Measurements from ENCODE around the gene MYCN.

Gene MYCN

DNA sequence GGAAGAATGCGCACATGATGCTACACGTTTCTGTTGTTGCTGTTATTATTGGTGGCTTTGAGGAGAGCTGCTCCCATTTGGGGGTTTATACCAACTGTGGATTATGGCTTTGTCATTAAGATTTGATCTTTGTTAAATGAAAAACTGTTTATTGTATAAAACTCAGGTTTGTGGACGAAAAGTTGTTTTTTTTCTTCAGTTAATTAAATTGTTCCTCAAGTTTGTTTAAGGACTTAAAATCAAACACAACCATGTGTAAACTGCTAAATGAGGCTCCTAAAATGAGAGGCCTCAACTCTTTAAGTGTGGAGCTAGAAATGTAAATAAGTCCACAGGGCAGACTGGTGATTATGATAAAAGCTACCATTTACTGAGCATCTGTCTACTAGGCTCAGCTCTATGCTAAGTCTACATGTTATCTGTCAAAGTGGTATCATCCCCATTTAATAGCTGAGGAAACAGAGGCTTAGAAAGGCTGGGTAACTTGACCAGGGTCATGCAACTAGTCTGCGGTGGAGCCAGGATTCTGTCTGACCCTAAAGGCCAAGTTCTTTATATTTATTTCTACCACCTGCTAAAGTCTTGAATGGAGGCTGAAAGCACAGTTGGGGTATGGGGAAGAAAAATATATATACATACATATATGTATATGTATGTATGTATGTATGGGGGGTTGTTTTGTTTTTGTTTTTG lies 4.1 kb downstream of the MYCN start:
- DNase-seq (ENCODE audit: low read depth, low spot score), result no peak
- no peak overlapping the region for H3K4me3 ChIP-seq (ENCODE audit: low read depth, low read length)
- in situ Hi-C loops (cut with HindIII; ENCODE audit: low sequenced_read_pairs), result no loop called here
- TF ChIP-seq, protein P1, sequence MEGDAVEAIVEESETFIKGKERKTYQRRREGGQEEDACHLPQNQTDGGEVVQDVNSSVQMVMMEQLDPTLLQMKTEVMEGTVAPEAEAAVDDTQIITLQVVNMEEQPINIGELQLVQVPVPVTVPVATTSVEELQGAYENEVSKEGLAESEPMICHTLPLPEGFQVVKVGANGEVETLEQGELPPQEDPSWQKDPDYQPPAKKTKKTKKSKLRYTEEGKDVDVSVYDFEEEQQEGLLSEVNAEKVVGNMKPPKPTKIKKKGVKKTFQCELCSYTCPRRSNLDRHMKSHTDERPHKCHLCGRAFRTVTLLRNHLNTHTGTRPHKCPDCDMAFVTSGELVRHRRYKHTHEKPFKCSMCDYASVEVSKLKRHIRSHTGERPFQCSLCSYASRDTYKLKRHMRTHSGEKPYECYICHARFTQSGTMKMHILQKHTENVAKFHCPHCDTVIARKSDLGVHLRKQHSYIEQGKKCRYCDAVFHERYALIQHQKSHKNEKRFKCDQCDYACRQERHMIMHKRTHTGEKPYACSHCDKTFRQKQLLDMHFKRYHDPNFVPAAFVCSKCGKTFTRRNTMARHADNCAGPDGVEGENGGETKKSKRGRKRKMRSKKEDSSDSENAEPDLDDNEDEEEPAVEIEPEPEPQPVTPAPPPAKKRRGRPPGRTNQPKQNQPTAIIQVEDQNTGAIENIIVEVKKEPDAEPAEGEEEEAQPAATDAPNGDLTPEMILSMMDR (IDR thresholded peaks at IDR 0.05; ENCODE audit: low read depth, low read length), result no peak

DNA sequence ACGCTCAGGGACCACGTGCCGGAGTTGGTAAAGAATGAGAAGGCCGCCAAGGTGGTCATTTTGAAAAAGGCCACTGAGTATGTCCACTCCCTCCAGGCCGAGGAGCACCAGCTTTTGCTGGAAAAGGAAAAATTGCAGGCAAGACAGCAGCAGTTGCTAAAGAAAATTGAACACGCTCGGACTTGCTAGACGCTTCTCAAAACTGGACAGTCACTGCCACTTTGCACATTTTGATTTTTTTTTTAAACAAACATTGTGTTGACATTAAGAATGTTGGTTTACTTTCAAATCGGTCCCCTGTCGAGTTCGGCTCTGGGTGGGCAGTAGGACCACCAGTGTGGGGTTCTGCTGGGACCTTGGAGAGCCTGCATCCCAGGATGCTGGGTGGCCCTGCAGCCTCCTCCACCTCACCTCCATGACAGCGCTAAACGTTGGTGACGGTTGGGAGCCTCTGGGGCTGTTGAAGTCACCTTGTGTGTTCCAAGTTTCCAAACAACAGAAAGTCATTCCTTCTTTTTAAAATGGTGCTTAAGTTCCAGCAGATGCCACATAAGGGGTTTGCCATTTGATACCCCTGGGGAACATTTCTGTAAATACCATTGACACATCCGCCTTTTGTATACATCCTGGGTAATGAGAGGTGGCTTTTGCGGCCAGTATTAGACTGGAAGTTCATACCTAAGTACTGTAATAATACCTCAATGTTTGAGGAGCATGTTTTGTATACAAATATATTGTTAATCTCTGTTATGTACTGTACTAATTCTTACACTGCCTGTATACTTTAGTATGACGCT lies 5.8 kb downstream of the MYCN start:
- DNase-seq (ENCODE audit: low read depth, low spot score), result no peak
- TF ChIP-seq, protein P1 (IDR thresholded peaks at IDR 0.05; ENCODE audit: low read depth, low read length), result no peak
- in situ Hi-C loops (cut with HindIII; ENCODE audit: low sequenced_read_pairs), result no loop called here
- H3K4me3 ChIP-seq (ENCODE audit: low read depth, low read length), result no peak overlapping the region

DNA sequence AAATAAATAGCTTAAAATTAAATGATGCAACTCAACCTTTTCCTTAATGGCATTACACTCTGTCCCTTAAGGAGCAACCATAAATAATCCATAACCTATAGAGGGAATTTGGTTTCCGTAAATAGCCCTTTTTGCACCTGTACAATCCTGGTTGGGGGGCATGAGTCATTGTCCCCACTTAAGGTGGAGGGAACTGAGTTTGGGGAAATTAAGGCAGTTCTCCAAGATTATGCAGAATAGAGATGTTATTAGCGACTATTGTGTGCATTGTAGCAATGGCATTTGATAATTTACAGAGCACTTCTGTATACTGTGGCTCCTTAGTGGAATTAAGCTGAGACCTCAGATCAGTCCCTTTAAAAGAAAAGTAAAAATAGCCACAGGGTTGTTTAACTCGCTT lies 6.6 kb downstream of the MYCN start:
- H3K4me3 ChIP-seq (ENCODE audit: low read depth, low read length), result no peak overlapping the region
- in situ Hi-C loops (cut with HindIII; ENCODE audit: low sequenced_read_pairs), result no loop called here
- no peak for DNase-seq (ENCODE audit: low read depth, low spot score)
- TF ChIP-seq, protein P1 (IDR thresholded peaks at IDR 0.05; ENCODE audit: low read depth, low read length), result no peak

DNA sequence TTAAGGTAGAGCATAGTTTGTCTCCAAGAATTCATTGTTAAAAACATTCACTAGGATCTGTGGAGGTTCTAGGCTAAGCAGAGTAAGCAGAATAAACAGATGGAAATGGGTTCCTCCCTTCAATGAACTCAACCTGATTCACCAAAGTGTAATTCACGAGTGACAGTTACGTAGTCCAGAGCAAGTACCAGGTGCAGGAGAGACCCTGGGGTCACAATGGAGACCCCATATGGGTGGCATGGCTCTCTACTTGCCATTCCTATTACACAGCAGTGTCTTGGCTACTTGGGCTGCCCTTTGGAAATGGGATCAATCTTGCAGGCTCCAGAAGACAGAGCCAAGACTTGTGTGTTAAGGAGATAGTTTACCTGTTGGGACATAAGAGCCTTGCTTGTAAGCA lies 7.1 kb downstream of the MYCN start:
- no peak for DNase-seq (ENCODE audit: low read depth, low spot score)
- in situ Hi-C loops (cut with HindIII; ENCODE audit: low sequenced_read_pairs), result no loop called here
- no peak overlapping the region for H3K4me3 ChIP-seq (ENCODE audit: low read depth, low read length)
- TF ChIP-seq, protein P1 (IDR thresholded peaks at IDR 0.05; ENCODE audit: low read depth, low read length), result no peak

DNA sequence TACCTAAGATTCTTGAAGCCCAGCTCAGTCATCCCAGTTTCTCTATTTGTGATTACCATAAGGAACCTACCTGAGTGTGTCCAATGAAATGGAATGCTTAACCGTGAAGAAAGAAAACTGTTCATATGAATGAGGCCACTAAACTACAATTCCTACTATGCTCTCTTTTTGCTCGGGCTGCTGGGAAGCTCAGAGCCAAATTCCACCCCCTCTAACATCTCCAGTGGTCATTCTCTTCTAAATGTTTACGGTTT lies 8.3 kb downstream of the MYCN start:
- in situ Hi-C loops (cut with HindIII; ENCODE audit: low sequenced_read_pairs), result no loop called here
- no peak overlapping the region for H3K4me3 ChIP-seq (ENCODE audit: low read depth, low read length)
- TF ChIP-seq, protein P1 (IDR thresholded peaks at IDR 0.05; ENCODE audit: low read depth, low read length), result no peak
- DNase-seq (ENCODE audit: low read depth, low spot score), result no peak

DNA sequence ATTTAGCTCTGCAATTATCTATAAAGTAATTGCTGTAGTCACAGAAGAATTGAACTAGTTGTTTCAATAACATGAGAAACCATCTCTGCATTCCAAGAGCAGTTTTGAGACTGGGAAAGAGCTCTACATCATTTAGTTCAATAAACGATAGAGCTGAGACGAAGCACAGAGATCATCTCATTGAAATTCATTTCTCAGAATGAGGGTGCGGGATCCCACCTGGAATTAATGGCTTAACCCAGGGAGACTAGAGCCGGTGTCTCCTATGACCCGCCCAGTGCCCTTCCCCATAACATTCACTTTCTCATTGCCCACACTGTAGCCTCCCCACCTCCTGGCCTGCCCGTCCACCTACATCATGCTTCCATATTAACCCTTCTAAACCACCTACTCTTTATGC lies 8.8 kb downstream of the MYCN start:
- DNase-seq (ENCODE audit: low read depth, low spot score), result no peak
- in situ Hi-C loops (cut with HindIII; ENCODE audit: low sequenced_read_pairs), result no loop called here
- TF ChIP-seq, protein P1 (IDR thresholded peaks at IDR 0.05; ENCODE audit: low read depth, low read length), result no peak
- no peak overlapping the region for H3K4me3 ChIP-seq (ENCODE audit: low read depth, low read length)
